Subcutaneous adipose tissue (tissue), 4 donors: Measurements from ENCODE around the gene PARD3. TPM values are rescaled to one million over a fixed set of nuclear protein-coding genes. Genes with fewer than 3 reads are reported as not detected.

Experiments
- CTCF ChIP-seq: fragments of 450-650 bp; IDR thresholded peaks from one replicate; pipeline ENCODE4 v1.5.1; 2016; ENCODE audit warnings: low read depth, mild to moderate bottlenecking, control low read depth, antibody characterized with exemption, moderate library complexity
- total RNA-seq, 4 donors: library from RNA; depleted of rRNA; stranded (reverse); fragments of >200 nt; gene quantifications; one replicate each; pipeline ENCODE4 v1.1.0, GENCODE V29; 2016

The PARD3 gene
- total RNA-seq, 4 donors from 2014 or later: 39.4 to 70.3 (median 45.0) TPM

- TF ChIP-seq CTCF: no peak
Observed at GRCh38 chr10:34092891-34093290, 722.2 kb downstream of the PARD3 start.

- no peak for TF ChIP-seq CTCF
Observed at GRCh38 chr10:34091635-34092195, 723.4 kb downstream of the PARD3 start.

DNA sequence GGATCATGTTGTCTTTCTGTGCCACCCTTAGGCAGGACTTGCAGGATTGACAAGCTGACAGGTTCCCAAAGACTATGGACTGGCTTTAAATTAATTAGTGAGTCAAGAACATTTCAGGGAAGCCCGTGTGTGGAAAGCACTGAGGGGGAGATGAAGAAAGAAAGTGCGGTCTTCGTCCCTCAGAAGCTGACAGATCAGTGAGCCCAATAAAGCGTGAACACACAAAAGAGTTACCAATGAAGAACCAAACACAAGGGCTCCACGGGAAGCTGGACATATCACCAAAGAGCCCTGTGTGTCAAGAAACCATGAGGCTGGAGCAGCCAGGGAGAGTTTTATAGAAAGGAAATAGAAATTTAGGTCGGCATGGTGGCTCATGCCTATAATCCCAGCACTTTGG, 725.8 kb downstream of the PARD3 start:
- TF ChIP-seq CTCF: no peak

GRCh38 chr10:34088208-34088794, 726.8 kb downstream of the PARD3 start:
- no peak for TF ChIP-seq CTCF

DNA sequence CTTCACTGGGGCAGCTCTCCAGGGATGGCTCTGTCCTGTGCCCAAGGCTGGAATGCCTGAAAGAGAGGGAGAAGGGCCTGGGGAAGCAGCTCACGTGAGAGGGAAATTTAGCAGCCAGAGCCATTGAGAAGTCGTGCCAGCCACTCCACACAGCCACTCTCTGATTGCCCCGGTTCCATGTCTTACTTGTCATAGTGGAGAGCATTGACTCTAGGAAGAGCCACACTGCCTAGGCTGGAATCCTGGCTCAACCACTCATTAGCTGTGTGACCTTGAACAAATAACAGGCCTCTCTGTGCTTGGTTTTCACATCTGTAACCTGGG, 728.0 kb downstream of the PARD3 start:
- TF ChIP-seq CTCF: no peak

GRCh38 chr10:34083567-34083966, 731.5 kb downstream of the PARD3 start:
- no peak for TF ChIP-seq CTCF

GRCh38 chr10:34081948-34082347, 733.1 kb downstream of the PARD3 start:
- no peak for TF ChIP-seq CTCF
